22Rv1 (cell line): ENCODE measurements around the gene DHX35.

Experiments used
- ZFX ChIP-seq: fragments of 450-650 bp; IDR thresholded peaks from 2 replicates; pipeline ENCODE4 v1.6.1; 2017; ENCODE audit warnings: antibody characterized with exemption, borderline replicate concordance
- TF ChIP-seq, protein P1 (sequence below): fragments of 450-650 bp; IDR thresholded peaks from 2 replicates; pipeline ENCODE4 v1.5.1; 2017; ENCODE audit warnings: mild to moderate bottlenecking

GRCh38 chr20:38931984-38932383 lies 30.2 kb upstream of the DHX35 start:
- TF ChIP-seq, protein P1, sequence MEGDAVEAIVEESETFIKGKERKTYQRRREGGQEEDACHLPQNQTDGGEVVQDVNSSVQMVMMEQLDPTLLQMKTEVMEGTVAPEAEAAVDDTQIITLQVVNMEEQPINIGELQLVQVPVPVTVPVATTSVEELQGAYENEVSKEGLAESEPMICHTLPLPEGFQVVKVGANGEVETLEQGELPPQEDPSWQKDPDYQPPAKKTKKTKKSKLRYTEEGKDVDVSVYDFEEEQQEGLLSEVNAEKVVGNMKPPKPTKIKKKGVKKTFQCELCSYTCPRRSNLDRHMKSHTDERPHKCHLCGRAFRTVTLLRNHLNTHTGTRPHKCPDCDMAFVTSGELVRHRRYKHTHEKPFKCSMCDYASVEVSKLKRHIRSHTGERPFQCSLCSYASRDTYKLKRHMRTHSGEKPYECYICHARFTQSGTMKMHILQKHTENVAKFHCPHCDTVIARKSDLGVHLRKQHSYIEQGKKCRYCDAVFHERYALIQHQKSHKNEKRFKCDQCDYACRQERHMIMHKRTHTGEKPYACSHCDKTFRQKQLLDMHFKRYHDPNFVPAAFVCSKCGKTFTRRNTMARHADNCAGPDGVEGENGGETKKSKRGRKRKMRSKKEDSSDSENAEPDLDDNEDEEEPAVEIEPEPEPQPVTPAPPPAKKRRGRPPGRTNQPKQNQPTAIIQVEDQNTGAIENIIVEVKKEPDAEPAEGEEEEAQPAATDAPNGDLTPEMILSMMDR, result no peak
- no peak for TF ChIP-seq ZFX
